GM21381 (cell line): Measurements from ENCODE around the gene SYNE1.
A peak's percentile ranks its signal among the peaks of the same experiment; 100 is the strongest.

ENCODE experiments used
- ATAC-seq: cut with Tn5 transposase; IDR thresholded peaks from one replicate; pipeline ENCODE4 v1.9.1; 2021; ENCODE audit warnings: mild to moderate bottlenecking, moderate library complexity; ENCODE audit not compliant: unreplicated experiment

SYNE1 gene

DNA sequence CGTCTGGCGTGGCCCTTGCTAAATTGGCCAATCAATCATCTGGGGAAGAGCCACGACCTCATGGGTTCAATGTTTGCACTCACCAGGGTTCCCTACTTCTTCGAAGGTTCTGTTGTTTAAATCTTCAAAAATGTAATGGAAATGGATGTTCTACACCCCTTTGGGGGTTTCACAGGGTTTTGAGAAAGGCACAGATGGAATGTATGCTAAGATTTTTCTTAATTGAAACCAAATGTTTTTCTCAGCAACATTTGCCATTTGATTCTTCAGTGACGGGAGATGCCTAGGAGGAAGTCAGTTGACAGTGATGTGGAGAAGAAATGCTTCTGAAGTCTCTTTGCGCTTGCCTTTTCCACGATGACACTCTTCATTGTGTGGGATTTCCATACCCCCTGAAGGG is 517.3 kb downstream of the SYNE1 start:
- ATAC-seq: no peak

DNA sequence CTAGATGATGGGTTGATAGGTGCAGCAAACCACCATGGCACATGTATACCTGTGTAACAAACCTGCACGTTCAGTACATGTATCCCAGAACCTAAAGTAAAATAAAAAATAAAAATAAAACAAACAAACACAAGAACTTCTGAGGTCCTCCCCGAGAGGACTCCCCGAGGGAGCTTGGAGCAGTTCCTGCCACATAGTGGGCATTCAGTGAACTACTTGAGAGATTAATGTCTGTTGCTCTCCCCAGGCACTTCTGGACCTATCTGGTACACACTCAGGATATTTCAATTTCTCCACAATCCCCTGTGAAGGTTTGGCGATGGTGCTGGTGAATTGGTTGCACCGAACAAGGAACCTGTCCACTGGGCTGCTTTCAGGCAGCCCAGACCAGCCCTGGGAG is 518.5 kb downstream of the SYNE1 start:
- no peak for ATAC-seq

DNA sequence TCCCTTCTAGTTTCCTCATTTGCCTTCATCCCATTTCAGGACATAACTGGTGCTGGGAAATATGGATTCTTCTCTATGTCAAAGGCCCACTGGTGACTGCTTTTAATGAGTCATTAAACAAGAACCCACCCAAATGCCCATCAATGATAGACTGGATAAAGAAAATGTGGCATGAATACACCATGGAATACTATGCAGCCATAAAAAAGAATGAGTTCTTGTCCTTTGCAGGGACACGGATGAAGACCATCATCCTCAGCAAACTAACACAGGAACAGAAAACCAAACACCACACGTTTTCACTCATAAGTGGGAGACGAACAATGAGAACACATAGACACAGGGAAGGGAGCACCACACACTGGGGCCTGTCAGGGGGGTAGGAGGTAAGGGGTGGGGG is 518.9 kb downstream of the SYNE1 start:
- ATAC-seq: no peak

DNA sequence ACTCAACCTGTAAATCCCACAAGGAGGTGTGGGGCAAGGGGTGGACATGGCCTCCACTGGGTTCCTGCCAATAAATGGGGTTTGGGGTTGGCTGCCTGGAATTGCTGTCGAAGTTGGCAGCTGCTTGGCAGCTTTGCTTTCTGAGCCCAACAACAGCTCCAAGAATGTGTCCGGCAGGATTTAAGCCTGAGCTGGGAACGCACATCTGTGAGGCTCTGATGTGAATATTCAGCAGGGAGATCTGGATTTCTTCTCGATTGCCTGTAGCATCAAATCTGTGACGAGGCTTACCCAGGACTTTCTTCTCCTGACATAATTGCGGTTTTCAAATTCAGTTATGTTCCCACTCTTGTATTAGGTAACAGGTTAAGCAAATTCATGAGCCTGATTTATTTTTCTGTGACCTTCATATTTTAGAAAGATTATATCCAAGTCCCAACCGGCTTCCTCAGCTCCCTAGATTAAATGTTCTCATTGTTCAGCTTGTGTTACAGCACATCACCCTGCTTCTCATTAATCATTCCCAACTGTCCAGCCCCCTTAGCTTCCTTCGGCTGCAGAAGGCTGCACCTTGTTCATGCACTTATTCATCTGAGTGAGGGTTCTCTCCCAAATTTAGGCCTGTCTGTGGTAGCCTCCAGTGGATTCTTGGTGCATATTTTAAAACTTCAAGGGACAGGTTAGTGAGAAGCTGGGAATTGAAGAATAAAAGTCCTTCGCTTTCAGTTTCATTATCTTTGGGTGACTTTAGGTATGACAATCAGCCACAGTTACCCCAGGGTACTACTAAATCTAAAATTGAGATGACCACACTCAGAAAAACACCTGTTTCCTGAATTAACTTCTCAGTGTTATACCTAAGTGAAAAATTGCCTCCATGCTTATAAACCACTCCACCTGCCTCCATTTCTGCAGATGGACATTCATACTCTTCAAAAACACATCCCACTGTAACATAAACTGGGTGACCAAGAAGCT is 519.7 kb downstream of the SYNE1 start:
- ATAC-seq: peak; percentile 80

DNA sequence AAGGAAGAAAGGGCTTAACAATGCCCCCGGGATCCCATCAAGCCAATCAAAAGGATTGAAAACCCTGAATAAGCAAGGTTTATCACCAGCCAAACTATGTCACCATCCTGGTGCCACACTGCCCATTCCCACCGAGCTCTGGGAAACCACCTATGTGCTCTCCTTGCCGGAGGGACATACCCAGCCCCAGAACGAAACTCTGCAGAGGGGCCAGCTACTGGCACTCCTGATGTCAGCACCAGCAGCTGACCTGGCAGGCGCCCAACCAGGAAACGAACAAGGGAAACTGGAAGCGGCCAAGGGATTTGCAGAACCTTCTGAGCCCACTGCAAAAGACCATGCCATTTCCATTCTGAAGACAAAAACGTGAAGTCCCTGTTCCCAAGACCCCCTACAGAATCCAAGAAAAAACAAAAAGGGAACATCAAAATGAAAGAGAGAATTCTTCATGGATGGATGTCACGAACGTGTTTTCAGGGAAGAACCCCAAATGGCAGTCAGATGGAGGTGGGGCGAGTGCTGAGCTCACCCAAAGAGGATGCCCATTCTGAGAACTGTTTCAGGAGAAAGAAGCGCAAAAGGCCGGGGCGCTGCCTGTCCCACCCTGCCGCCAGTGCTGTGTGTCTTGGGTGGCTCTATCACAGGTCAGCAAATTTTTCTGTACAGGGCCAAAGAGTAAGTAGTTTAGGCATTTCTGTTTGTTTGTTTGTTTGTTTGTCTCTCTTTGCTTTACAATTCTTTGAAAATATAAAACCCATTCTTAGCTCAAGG is 524.5 kb downstream of the SYNE1 start:
- no peak for ATAC-seq

DNA sequence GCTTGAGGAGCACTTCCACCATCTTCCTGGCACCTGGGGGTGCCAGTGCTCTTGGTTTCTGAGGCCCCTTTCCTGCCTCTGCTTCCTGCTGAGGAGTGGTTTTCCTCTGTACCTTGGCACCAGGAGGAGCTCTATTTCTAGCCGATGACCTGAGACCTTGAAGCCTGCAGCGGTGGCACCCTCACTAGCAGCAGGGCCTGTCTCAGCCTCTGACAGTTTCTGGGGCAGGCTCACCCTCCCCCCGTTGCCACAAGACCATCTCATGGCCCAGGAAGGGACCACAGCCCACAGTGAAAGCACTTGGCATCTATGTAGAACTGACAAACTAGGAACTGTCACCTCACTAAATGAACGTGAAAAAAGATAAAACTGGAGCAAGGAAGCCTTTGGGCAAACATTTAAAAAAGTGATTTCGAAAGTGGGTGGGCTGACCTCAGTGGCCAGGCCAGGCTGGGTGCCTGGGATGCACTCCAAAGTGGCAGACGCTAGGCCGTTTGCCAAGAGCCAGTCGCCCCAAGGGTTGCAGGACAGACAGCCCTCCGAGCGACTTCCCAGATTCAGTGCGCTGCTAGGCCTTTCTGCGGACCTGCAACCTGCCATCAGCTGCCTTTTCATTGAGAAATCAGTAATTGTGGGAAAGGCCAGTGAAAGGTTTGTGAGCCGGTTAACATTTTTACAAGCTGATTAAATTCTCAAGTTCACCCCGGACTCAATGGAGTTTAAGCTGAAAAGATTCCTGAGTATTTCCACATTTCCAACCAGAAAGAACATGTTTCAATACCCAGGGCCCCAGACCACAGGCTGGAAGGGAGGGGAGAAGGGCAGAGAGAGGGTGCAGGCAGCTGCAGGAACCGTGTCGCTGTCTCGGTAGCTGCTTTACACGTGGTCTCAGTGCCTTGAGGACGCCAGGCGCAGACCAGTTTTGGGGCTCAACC is 526.0 kb downstream of the SYNE1 start:
- ATAC-seq: no peak

DNA sequence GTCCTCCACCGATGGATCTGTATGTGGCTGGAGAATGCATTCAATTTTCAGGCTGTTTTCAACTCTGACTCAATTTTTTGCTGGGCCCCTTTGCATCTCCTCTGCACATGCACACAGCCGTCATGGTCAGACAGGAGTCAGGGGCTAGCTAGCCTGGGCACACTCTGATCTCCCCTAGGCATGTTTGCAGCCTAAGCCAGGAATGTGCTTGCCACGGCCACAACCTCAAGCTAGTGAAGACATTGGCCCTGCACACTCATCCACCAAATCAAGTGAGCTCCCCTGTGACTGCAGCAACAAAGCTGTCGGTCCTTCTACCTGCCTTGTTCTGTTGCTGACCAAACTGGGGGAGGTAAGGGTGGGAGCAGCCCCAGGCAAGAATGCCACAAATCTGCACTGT is 529.2 kb downstream of the SYNE1 start:
- no peak for ATAC-seq

DNA sequence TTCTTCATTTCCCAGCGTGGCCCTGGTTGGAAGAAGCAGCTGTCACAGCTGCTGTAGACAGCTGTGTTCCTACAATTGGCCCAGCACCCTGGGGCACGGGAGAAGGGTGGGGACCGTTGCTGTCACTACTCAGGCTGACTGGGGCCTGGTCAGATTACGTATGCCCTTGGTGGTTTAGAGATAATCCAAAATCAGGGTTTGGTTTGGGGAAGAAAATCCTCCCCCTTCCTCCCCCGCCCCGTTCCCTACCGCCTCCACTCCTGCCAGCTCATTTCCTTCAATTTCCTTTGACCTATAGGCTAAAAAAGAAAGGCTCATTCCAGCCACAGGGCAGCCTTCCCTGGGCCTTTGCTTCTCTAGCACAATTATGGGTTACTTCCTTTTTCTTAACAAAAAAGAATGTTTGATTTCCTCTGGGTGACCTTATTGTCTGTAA is 537.0 kb downstream of the SYNE1 start:
- ATAC-seq: no peak

DNA sequence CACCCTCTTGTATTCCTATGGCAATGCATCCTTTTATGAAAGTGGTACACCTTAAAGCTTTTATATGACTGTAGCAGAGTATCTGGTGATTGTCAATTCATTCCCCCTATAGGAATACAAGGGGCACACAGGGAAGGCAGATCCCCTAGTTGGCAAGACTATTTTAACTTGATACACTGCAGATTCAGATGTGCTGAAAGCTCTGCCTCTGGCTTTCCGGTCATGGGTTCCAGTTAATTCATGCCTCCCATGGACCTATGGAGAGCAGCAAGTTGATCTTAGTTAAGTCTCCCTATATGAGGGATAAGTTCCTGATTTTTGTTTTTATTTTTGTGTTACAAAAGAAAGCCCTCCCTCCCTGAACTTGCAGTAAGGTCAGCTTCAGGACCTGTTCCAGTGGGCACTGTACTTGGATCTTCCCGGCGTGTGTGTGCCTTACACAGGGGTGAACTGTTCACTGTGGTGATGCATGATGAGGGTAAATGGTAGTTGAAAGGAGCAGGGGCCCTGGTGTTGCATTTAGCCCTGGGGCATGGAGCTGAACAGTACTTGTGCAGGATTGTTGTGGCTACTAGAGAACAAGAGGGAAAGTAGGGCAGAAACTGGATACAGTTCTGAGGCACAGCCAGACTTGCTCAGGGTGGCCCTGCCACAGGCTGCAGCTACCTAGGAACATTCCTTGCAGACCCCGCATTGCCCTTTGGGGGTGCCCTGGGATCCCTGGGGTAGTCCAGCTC is 537.5 kb downstream of the SYNE1 start:
- ATAC-seq: no peak

DNA sequence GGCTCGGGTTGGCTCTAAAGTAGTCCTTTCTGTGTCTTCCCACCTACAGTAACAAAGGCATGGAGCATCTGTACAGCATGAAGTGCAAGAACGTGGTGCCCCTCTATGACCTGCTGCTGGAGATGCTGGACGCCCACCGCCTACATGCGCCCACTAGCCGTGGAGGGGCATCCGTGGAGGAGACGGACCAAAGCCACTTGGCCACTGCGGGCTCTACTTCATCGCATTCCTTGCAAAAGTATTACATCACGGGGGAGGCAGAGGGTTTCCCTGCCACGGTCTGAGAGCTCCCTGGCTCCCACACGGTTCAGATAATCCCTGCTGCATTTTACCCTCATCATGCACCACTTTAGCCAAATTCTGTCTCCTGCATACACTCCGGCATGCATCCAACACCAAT is 538.5 kb downstream of the SYNE1 start:
- no peak for ATAC-seq

DNA sequence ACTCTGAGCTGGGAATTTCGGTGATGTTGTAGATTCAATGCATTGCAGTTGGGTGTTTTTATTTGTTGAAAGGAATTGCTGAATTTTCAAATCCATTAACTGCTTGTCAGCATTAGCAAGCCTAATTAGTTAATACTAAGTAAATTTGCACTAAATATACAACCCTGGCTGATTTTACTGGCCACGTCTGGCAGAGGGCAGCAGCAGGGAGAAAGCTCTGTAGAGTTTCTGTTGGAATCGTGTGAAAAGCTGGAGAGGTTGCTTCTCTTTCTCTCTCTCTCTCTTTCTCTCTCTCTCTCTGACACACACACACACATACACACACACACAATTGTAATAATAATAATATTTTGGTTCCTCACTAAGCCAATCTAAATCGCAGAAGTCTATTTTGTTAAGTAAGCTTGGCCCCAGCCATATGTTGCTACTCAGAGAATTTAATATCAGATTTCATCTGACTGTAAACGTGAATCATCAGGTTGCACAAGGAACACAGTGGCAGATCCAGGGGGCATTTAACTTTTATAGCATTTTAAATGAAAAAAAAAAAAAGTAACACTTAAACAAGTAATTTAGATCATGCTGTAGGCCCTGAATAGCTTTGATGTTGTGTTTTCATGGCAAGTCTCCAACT is 540.2 kb downstream of the SYNE1 start:
- ATAC-seq: no peak

DNA sequence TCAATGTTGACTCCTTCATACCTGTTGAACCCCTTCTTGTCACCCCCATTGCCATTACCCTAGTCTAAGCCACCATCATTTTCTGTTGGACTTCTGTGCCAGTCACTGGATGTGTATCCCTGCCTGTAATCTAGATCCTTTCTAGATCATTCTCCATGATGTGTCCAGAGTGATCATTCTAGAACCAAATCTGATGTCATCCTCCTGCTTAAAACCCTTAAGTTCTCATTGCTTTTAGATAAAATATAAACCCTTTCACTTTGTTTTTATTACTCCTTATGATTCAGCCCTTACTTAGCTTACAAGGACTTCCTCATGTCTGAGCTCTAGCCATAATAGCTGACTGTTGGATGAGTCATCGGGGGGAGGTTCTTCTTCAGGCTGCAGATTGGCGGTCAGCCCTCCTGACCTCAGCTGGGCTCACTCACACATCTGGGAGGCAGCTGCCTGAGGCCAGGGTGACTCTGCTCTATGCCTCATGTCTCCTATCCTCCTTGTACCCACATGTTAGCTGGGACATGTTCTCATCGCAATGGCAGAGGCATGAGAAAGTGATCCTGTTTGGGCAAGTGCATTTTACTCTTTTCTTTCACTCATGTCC is 542.1 kb downstream of the SYNE1 start:
- no peak for ATAC-seq

DNA sequence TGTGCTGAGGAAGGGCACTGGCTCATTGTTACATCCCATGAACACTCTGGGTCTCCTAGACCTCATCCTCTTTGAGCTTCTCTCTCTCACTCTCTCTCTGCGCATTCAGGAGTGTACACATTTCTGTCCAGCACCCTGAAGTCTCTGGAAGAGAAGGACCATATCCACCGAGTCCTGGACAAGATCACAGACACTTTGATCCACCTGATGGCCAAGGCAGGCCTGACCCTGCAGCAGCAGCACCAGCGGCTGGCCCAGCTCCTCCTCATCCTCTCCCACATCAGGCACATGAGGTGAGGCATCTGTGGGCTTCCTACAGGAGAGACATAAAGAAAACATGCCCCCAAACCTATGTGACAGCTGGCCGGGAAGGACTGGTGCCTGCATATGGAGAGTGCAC is 542.9 kb downstream of the SYNE1 start:
- ATAC-seq: no peak

DNA sequence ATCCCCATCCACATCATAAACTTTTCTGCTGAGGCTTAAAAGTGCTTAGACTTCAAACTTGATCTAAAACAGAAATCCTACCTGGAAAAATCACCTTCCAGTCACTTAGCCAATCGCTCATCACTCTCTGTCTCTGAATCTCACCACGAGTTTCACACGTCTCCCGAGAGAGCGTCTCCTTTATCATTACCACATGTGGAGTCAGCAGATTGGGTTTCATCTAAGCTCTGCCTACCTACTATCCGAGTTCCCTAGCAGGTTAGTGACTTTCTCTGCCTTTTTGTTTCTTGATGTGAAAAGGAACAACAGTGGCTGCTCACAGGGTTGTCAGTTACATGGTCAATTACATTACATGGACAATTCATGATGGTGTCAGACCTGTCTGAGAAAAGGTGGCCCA is 543.5 kb downstream of the SYNE1 start:
- no peak for ATAC-seq

DNA sequence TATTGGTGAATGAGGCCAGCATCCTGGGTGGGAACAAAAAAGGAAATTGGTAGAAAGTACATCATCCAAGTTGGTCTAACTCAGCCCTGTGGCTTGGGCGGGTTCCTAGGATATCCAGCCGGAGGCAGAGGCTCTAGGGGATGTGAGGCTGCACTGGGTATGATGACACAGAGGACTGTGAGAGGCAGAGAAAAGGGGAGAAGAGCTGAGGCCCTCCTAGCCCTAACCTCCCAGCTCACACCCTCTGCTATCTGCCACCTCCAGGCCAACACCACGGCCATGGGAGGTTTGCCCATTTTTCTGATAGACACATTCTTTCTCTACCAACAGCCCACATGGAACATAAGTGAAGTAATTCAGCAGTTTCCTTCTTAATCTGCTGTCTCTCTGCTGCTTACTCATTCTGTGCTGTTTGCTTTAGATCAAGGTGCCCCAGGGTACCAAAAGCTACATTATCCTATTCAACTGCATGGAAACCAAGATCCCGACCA is 545.3 kb downstream of the SYNE1 start:
- no peak for ATAC-seq

DNA sequence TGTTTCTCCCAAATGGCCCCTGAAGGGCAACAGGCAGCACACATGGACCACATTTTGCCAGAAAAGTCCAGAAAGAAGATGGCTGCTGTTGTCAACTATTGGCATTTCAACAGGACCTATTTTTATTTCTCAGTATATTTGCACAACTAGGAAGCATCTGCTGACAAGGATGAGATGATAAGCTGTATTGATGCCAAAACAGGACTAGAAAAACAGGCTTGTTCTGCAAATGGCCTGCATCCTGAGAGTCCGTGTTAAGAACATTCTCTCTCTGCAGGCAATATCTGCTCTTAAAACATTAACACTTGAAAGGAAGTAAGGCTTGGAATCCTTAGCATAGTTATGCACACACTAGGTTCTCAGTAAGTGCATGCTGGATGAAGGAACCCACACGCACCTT is 546.0 kb downstream of the SYNE1 start:
- no peak for ATAC-seq

DNA sequence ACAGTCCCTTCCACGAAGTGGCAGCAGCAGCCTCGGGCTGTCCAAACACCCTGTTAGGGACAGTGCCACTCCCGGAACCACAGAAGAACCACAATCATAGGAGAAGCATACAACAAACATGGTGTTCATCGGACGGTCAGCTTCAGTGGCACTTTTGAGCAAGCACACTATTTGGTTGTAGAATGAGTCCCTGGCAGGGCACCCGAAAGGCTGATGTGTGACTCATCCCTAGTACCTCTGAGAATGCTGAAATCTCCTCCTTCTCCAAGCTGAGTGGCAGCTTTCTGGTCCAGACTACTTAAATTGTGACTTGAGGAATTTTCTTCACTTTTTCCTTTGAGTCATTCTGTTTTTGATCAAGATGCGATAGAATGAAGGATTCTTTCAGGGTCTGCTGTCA is 547.2 kb downstream of the SYNE1 start:
- ATAC-seq: no peak

DNA sequence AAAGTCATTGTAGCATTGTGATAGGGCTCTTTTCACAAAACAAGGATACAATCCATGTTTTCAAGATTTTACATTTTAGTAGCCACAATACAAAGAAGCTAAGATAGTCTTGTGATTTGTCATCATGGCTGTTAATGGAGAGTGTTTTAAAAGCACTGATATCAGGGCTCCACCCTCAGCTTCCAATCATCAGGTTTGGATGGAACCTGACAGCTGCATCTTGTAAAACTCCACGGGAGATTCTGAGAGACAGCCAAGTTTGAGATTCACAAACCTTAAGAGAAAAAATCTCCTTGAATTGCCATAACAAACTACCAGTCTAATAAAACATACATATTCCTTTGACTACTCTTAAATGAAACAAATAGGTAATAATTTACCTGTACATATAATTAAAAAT is 549.5 kb downstream of the SYNE1 start:
- ATAC-seq: no peak

DNA sequence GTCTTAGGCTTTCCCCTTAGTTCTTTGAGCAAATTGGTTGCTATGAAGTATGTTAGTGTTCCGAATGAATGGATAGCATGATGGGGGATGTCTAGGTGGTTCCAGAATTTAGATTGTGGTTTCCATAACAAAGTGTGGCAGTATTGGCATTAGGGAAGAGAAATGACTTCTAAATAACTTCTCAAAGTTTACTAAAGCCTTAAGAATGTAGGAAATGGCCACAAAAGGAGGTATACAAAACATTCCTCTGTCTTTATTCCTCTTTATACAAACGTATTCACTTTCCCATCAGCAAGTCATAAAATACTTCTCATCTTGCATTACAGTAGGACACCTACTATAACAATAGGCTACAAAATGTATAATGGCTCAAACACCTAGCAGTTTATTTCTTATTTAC is 550.1 kb downstream of the SYNE1 start:
- ATAC-seq: no peak
